Thyroid gland (tissue), 4 donors: ENCODE measurements around the gene DLGAP4. TPM values are rescaled to one million over a fixed set of nuclear protein-coding genes. Genes with fewer than 3 reads are reported as not detected.

ENCODE experiments used
- DNase-seq, 2 donors: peaks; one replicate each; pipeline ENCODE4 v3.0.0-alpha.2; 2019
- H3K27ac ChIP-seq, 3 donors: fragments of 200-600 bp; sonication (generic); 1 replicate in 2 of 3; 2 replicates in 1 of 3; pipeline ENCODE4 v1.5.1; 2016 to 2019; ENCODE audit warnings: mild to moderate bottlenecking in 1 of 3, moderate library complexity in 1 of 3
- H3K27me3 ChIP-seq: fragments of 200-600 bp; sonication (generic); one replicate; pipeline ENCODE4 v1.5.1; 2019
- H3K36me3 ChIP-seq, 2 donors: fragments of 200-600 bp; sonication (generic); one replicate each; pipeline ENCODE4 v1.5.1; 2016 to 2019
- H3K4me1 ChIP-seq, 2 donors: fragments of 200-600 bp; sonication (generic); one replicate each; pipeline ENCODE4 v1.5.1; 2017 to 2019
- H3K4me3 ChIP-seq, 3 donors: fragments of 200-600 bp; sonication (generic); replicated peaks in 1 of 3; 1 replicate in 2 of 3; 2 replicates in 1 of 3; pipeline ENCODE4 v1.5.1; 2016; ENCODE audit warnings: mild to moderate bottlenecking in 1 of 3
- H3K9me3 ChIP-seq: fragments of 200-600 bp; sonication (generic); one replicate; pipeline ENCODE4 v1.5.1; 2017
- POLR2A ChIP-seq, 2 donors: fragments of 450-650 bp; IDR thresholded peaks; one replicate each; pipeline ENCODE4 v1.6.1; 2017; ENCODE audit warnings: antibody characterized with exemption in 2 of 2, mild to moderate bottlenecking in 2 of 2, moderate library complexity in 1 of 2
- WGBS, 2 donors: methylation state at CpG; one replicate each; pipeline ENCODE4 v1.1.5; 2017; 5-methylcytosine and 5-hydroxymethylcytosine counted together
- intact Hi-C: fragments of 100-400 bp; cut with DNase I; formaldehyde crosslinking; loops from one replicate; pipeline ENCODE4 v1.15.1; 2023
- total RNA-seq, 4 donors: library from RNA; depleted of rRNA; stranded (reverse); fragments of >200 nt; gene quantifications; one replicate each; pipeline ENCODE4 v1.2.3, GENCODE V29; 2016
- TF ChIP-seq, protein P1 (sequence below), 6 experiments: fragments of 200-600 bp in 3 of 6; fragments of 450-650 bp in 3 of 6; sonication (generic) in 3 of 6; IDR thresholded peaks; one replicate each; pipeline ENCODE4 v1.5.1; 2016 to 2019; ENCODE audit warnings: antibody characterized with exemption in 6 of 6, mild to moderate bottlenecking in 2 of 6, inconsistent platforms in 1 of 6, moderate library complexity in 1 of 6

DLGAP4 gene
- total RNA-seq, 4 donors from 2014 or later, result 29.3 to 52.4 (median 41.5) TPM

DNA sequence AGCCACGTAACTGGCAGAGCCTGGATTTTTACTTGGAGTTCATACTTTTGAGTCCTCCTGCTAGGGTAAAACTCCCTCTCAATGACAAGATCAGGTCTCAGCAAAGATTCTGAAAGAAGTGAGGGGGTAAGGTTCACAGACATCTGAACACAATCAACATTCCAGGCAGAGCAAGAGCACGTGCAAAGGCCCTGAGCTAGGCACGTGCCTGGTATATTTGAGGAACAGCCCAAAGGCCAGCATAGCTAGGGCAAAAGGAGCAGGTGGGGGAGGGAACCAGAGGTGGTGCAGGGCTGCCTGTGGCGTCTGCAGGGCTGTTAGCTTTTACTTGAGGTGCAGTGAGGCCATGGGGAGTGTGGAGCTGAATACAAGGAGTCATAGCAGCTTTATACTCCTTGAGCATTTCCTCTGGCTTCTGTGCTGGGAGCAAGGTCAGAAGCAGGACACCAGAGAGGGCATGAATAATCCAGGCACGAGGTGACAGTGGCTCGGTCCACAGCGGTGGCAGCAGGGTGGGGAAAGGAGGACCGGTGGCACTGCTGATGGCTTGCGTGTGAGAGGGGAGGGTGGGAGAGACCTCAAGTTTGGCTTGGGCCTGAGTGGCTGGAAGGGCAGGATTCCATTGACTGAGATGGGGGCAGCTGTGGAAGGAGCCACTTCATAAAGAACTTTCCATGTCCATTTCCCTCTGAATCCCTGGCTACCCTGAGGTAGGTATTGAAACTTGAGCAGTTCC is 57.0 kb downstream of the DLGAP4 start:
- Histone ChIP-seq H3K27ac (no peak overlapping the region), H3K36me3 (no peaks in the 10 kb centered on the region), H3K27me3 (no peaks in the 10 kb centered on the region), H3K4me3 (no peak overlapping the region), H3K4me1 (no peaks in the 10 kb centered on the region), H3K9me3 (no peaks in the 10 kb centered on the region)
- 77 to 80% methylated on average over 9 of the region's 9 CpGs for WGBS, 2 donors
- TF ChIP-seq POLR2A (IDR thresholded peaks at IDR 0.05), result no peak
- TF ChIP-seq, protein P1, sequence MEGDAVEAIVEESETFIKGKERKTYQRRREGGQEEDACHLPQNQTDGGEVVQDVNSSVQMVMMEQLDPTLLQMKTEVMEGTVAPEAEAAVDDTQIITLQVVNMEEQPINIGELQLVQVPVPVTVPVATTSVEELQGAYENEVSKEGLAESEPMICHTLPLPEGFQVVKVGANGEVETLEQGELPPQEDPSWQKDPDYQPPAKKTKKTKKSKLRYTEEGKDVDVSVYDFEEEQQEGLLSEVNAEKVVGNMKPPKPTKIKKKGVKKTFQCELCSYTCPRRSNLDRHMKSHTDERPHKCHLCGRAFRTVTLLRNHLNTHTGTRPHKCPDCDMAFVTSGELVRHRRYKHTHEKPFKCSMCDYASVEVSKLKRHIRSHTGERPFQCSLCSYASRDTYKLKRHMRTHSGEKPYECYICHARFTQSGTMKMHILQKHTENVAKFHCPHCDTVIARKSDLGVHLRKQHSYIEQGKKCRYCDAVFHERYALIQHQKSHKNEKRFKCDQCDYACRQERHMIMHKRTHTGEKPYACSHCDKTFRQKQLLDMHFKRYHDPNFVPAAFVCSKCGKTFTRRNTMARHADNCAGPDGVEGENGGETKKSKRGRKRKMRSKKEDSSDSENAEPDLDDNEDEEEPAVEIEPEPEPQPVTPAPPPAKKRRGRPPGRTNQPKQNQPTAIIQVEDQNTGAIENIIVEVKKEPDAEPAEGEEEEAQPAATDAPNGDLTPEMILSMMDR (IDR thresholded peaks at IDR 0.05), result no peak
- intact Hi-C loops, result no loop called here
- no peak for DNase-seq

DNA sequence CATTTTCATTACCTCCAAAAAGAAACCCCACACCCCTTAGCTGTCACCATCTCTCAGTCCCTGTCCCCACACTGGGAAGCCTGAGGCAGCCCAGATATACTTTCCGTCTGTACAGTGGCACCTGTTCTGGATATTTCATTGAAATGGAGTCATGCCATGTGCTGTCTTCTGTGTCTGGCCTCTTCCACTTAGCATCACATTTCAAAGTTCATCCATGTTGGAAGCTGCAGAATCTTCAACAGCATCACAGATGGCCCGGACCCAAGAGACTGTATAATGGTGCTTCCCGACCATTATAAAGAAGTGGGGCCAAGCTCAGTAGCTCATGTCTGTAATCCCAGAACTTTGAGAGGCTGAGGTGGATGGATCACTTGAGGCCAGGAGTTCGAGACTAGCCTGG is 58.4 kb downstream of the DLGAP4 start:
- Histone ChIP-seq H3K36me3 (no peaks in the 10 kb centered on the region), H3K27me3 (no peaks in the 10 kb centered on the region), H3K4me3 (no peak overlapping the region), H3K9me3 (no peaks in the 10 kb centered on the region), H3K27ac (no peak overlapping the region), H3K4me1 (no peaks in the 10 kb centered on the region)
- intact Hi-C loops, result no loop called here
- DNase-seq, result no peak
- 68 to 77% methylated on average over 4 of the region's 4 CpGs for WGBS, 2 donors
- TF ChIP-seq, protein P1 (IDR thresholded peaks at IDR 0.05), result no peak

GRCh38 chr20:36366623-36367369 is 60.7 kb downstream of the DLGAP4 start:
- intact Hi-C loops, result no loop called here
- WGBS, 2 donors, result 71 to 81% methylated on average over 10 to 15 of the region's 16 CpGs
- no peak for DNase-seq
- H3K27ac ChIP-seq, result no peak overlapping the region
- no peaks in the 10 kb centered on the region for H3K4me1 ChIP-seq
- H3K9me3 ChIP-seq, result no peaks in the 10 kb centered on the region
- TF ChIP-seq, protein P1 (IDR thresholded peaks at IDR 0.05), result no peak
- TF ChIP-seq POLR2A (IDR thresholded peaks at IDR 0.05), result no peak
- no peaks in the 10 kb centered on the region for H3K27me3 ChIP-seq
- no peaks in the 10 kb centered on the region for H3K36me3 ChIP-seq
- H3K4me3 ChIP-seq, result no peak overlapping the region

DNA sequence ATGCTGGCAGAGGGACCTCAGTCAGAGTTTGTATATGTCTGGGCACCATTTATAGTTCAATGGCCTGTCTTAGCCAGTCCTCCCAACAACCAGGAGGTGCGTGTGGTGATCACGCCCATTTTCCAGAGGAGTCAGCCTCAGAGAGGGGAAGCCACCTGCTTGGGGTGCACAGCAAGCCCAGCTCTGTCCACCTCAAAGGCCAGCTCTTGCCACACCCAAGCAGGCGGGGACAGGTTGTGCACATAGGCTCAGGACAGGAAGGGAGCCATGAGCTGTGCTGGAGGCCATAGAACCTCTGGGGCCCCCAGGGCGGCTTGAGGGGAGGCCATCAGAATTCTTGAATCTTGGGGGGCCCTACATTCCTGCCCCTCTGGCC is 61.2 kb downstream of the DLGAP4 start:
- intact Hi-C loops, result no loop called here
- Histone ChIP-seq H3K9me3 (no peaks in the 10 kb centered on the region), H3K27ac (no peak overlapping the region), H3K4me1 (no peaks in the 10 kb centered on the region), H3K27me3 (no peaks in the 10 kb centered on the region), H3K36me3 (no peaks in the 10 kb centered on the region), H3K4me3 (no peak overlapping the region)
- DNase-seq, result no peak
- TF ChIP-seq POLR2A (IDR thresholded peaks at IDR 0.05), result no peak
- TF ChIP-seq, protein P1 (IDR thresholded peaks at IDR 0.05), result no peak
- 90 to 92% methylated on average over 2 to 3 of the region's 4 CpGs for WGBS, 2 donors
